K562 treated with DMSO at 1 percent for 4 hours (cell line): ENCODE measurements around the gene JADE1. TPM values are rescaled to one million over a fixed set of nuclear protein-coding genes. Genes with fewer than 3 reads are reported as not detected.

Experiments used
- total RNA-seq: library from RNA; unstranded; fragments of 300-600 nt; gene quantifications from 2 replicates; pipeline ENCODE4 v1.2.3, GENCODE V29; 2022; ENCODE audit not compliant: insufficient read depth

JADE1 gene
- total RNA-seq, result 9.6 and 10.5 TPM in 2 replicates

DNA sequence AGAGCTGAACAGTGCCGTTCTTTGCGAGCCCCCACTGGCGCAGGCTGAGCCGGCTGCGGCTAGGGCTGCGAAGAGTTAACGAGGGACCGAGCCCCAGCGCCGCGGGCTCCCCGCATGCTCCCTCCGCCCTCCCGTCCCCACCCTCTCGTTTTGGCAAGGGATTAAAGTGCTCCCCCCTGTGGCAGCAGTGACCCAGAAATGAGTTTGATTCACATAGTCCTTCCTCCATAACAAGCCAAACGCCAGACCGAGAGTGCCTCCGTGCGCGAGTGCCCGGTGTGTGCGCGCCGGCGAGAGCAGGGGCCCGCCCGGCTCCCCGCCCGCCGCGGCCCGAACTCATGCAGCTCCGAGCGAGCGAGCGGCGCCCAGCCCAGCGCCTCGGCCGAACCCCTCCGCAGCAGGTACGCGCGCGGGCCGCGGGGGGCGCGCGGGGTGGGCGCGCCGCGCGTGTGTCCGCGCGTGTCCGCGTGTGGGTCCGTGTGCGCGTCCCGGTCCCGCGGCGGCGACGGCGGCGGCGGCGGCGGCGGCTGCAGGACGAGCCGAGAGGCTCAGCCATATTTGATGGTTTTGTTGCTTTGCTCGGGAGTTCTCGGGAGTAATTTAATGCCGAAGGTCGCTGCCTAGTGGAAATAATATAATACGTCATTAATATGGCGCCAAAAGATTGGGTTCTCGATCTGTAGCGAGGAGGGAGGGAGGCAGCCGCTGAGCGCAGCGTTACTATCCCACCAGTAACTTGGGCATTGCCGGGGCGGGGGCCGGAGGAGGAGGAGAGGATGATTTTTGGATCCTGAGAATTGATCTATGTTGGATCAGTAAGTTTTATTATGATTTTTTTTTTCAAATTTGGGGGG lies at the start of gene JADE1:
TSS of gene JADE1 (plus strand) at position 224 of the 854 bp plus-strand sequence. CDS start 22,059 bp downstream, outside the sequence.

